Trophoblast cell (in vitro differentiated cells and primary cell): ENCODE results near the gene NUB1.

ENCODE experiments used
- DNase-seq, 2 donors: peaks; one replicate each; pipeline ENCODE4 v3.0.0-alpha.2; 2016
- H2AFZ ChIP-seq: 2 replicates; pipeline ENCODE4 v1.6.1; 2013; ENCODE audit warnings: low read length, moderate library complexity, mild to moderate bottlenecking; ENCODE audit not compliant: insufficient read depth, poor library complexity
- H2AK5ac ChIP-seq: 2 replicates; pipeline ENCODE4 v1.6.1; 2013; ENCODE audit warnings: mild to moderate bottlenecking, low read length
- H2BK120ac ChIP-seq: 2 replicates; pipeline ENCODE4 v1.6.1; 2013; ENCODE audit warnings: low read length, mild to moderate bottlenecking, moderate library complexity; ENCODE audit not compliant: insufficient read depth, poor library complexity
- H2BK12ac ChIP-seq: 2 replicates; pipeline ENCODE4 v1.6.1; 2013; ENCODE audit warnings: mild to moderate bottlenecking, low read length, moderate library complexity
- H2BK5ac ChIP-seq: 2 replicates; pipeline ENCODE4 v1.6.1; 2013; ENCODE audit warnings: low read length, low read depth, moderate library complexity, mild to moderate bottlenecking; ENCODE audit not compliant: poor library complexity
- H3K14ac ChIP-seq: 2 replicates; pipeline ENCODE4 v1.6.1; 2013; ENCODE audit warnings: mild to moderate bottlenecking, low read length
- H3K18ac ChIP-seq: 2 replicates; pipeline ENCODE4 v1.6.1; 2013; ENCODE audit warnings: mild to moderate bottlenecking, low read length
- H3K23ac ChIP-seq: 2 replicates; pipeline ENCODE4 v1.6.1; 2013; ENCODE audit warnings: low read length
- H3K27ac ChIP-seq: 2 replicates; pipeline ENCODE4 v1.5.1; 2013; ENCODE audit warnings: low read depth, mild to moderate bottlenecking, inconsistent platforms, low read length, moderate library complexity
- H3K27me3 ChIP-seq: 2 replicates; pipeline ENCODE4 v1.6.1; 2013; ENCODE audit warnings: inconsistent platforms, mild to moderate bottlenecking, low read length, moderate library complexity; ENCODE audit not compliant: insufficient read depth
- H3K36me3 ChIP-seq, 2 experiments: 1 replicate in 1 of 2; 2 replicates in 1 of 2; pipeline ENCODE4 v1.6.1; 2013; ENCODE audit warnings: low read length in 2 of 2, mild to moderate bottlenecking in 2 of 2, moderate library complexity in 1 of 2; ENCODE audit not compliant: insufficient read depth in 2 of 2, control insufficient read depth in 1 of 2
- H3K4ac ChIP-seq: 2 replicates; pipeline ENCODE4 v1.6.1; 2013; ENCODE audit warnings: low read depth, mild to moderate bottlenecking, low read length, moderate library complexity
- H3K4me1 ChIP-seq, 2 experiments: 1 replicate in 1 of 2; 2 replicates in 1 of 2; pipeline ENCODE4 v1.6.1; 2013; ENCODE audit warnings: low read length in 2 of 2, mild to moderate bottlenecking in 2 of 2, moderate library complexity in 1 of 2; ENCODE audit not compliant: insufficient read depth in 2 of 2, control insufficient read depth in 1 of 2
- H3K4me2 ChIP-seq: 2 replicates; pipeline ENCODE4 v1.6.1; 2013; ENCODE audit warnings: inconsistent platforms, mild to moderate bottlenecking, low read length, moderate library complexity
- H3K4me3 ChIP-seq: 2 replicates; pipeline ENCODE4 v1.5.1; 2013; ENCODE audit warnings: mild to moderate bottlenecking, low read depth, low read length, inconsistent platforms
- H3K79me1 ChIP-seq: one replicate; pipeline ENCODE4 v1.6.1; 2013; ENCODE audit warnings: low read length
- H3K79me2 ChIP-seq: 2 replicates; pipeline ENCODE4 v1.6.1; 2013; ENCODE audit warnings: low read length, mild to moderate bottlenecking; ENCODE audit not compliant: control insufficient read depth, insufficient read depth, poor library complexity
- H3K9ac ChIP-seq: 2 replicates; pipeline ENCODE4 v1.6.1; 2013; ENCODE audit warnings: mild to moderate bottlenecking, low read length
- H3K9me3 ChIP-seq: 2 replicates; pipeline ENCODE4 v1.6.1; 2013; ENCODE audit warnings: low read depth, mild to moderate bottlenecking, control low read depth, inconsistent platforms, low read length; ENCODE audit not compliant: insufficient read depth
- H4K12ac ChIP-seq: 2 replicates; pipeline ENCODE4 v1.6.1; 2013; ENCODE audit warnings: low read depth, mild to moderate bottlenecking, low read length, moderate library complexity
- H4K8ac ChIP-seq: 2 replicates; pipeline ENCODE4 v1.6.1; 2013; ENCODE audit warnings: low read depth, mild to moderate bottlenecking, low read length, moderate library complexity
- H4K91ac ChIP-seq: one replicate; pipeline ENCODE4 v1.6.1; 2013; ENCODE audit warnings: low read depth, mild to moderate bottlenecking, low read length, moderate library complexity
- WGBS: extraction: QIAGEN DNeasy Blood & Tissue Kit; methylation state at CpG from one replicate; pipeline ENCODE4 v1.1.7; 2013; ENCODE audit warnings: missing lambda C conversion rate; ENCODE audit not compliant: insufficient read length, insufficient coverage; ENCODE audit errors: extremely low coverage; 5-methylcytosine and 5-hydroxymethylcytosine counted together

Gene NUB1

GRCh38 chr7:151399906-151400305, 58.3 kb downstream of the NUB1 start:
- H3K18ac ChIP-seq: no peak overlapping the region
- H2AK5ac ChIP-seq: no peak overlapping the region
- DNase-seq: no peak
- H4K8ac ChIP-seq: no peak overlapping the region
- no peaks in the 10 kb centered on the region for H3K79me2 ChIP-seq
- H3K9ac ChIP-seq: no peak overlapping the region
- H3K23ac ChIP-seq: no peak overlapping the region
- no peak overlapping the region for H4K12ac ChIP-seq
- H3K9me3 ChIP-seq: no peaks in the 10 kb centered on the region
- H3K14ac ChIP-seq: no peak overlapping the region
- H3K79me1 ChIP-seq: no peaks in the 10 kb centered on the region
- H3K4me3 ChIP-seq: no peak overlapping the region
- no peak overlapping the region for H2BK5ac ChIP-seq
- peaks cover 1 to 4% of the 10 kb centered on the region in 2 experiments for H3K36me3 ChIP-seq
- H3K27ac ChIP-seq: no peak overlapping the region
- H4K91ac ChIP-seq: no peak overlapping the region
- H2AFZ ChIP-seq: no peak overlapping the region
- no CpG with 5 or more reads among the region's 14 CpGs for WGBS
- no peak overlapping the region for H2BK120ac ChIP-seq
- no peak overlapping the region for H3K4ac ChIP-seq
- no peak overlapping the region for H2BK12ac ChIP-seq
- no peak overlapping the region for H3K4me2 ChIP-seq
- no peaks in the 10 kb centered on the region for H3K27me3 ChIP-seq
- H3K4me1 ChIP-seq: peaks cover 7 to 9% of the 10 kb centered on the region in 2 experiments

- H4K91ac ChIP-seq: no peak overlapping the region
- H3K14ac ChIP-seq: no peak overlapping the region
- no peak overlapping the region for H2AK5ac ChIP-seq
- H3K27me3 ChIP-seq: no peaks in the 10 kb centered on the region
- WGBS: no CpG with 5 or more reads among the region's 14 CpGs
- H3K9ac ChIP-seq: no peak overlapping the region
- H3K27ac ChIP-seq: no peak overlapping the region
- no peak overlapping the region for H2BK5ac ChIP-seq
- H3K36me3 ChIP-seq: peaks cover 0 to 4% of the 10 kb centered on the region in 2 experiments
- no peak overlapping the region for H2BK120ac ChIP-seq
- H2BK12ac ChIP-seq: no peak overlapping the region
- no peak overlapping the region for H4K8ac ChIP-seq
- no peak overlapping the region for H2AFZ ChIP-seq
- DNase-seq: peak in 1 of 2 donors; percentile 9
- H3K23ac ChIP-seq: no peak overlapping the region
- H3K18ac ChIP-seq: no peak overlapping the region
- H3K4me2 ChIP-seq: no peak overlapping the region
- H3K79me2 ChIP-seq: no peaks in the 10 kb centered on the region
- no peak overlapping the region for H3K4me3 ChIP-seq
- H3K79me1 ChIP-seq: no peaks in the 10 kb centered on the region
- no peaks in the 10 kb centered on the region for H3K9me3 ChIP-seq
- no peak overlapping the region for H3K4ac ChIP-seq
- H3K4me1 ChIP-seq: peaks cover 7 to 11% of the 10 kb centered on the region in 2 experiments
- no peak overlapping the region for H4K12ac ChIP-seq
Measured at GRCh38 chr7:151400626-151401315, 59.2 kb downstream of the NUB1 start.

GRCh38 chr7:151402029-151402835, 60.6 kb downstream of the NUB1 start:
- H3K79me2 ChIP-seq: no peaks in the 10 kb centered on the region
- no peak overlapping the region for H2AFZ ChIP-seq
- no peak overlapping the region for H2AK5ac ChIP-seq
- H3K4ac ChIP-seq: no peak overlapping the region
- no peak overlapping the region for H2BK5ac ChIP-seq
- H4K91ac ChIP-seq: no peak overlapping the region
- no peaks in the 10 kb centered on the region for H3K79me1 ChIP-seq
- H3K4me2 ChIP-seq: no peak overlapping the region
- H3K14ac ChIP-seq: no peak overlapping the region
- peaks cover 0 to 8% of the 10 kb centered on the region in 2 experiments for H3K36me3 ChIP-seq
- no peak overlapping the region for H3K23ac ChIP-seq
- no peak overlapping the region for H3K18ac ChIP-seq
- no peak overlapping the region for H4K12ac ChIP-seq
- H3K4me1 ChIP-seq: peaks cover 7 to 12% of the 10 kb centered on the region in 2 experiments
- DNase-seq: no peak
- H3K27ac ChIP-seq: no peak overlapping the region
- H3K4me3 ChIP-seq: no peak overlapping the region
- H2BK12ac ChIP-seq: no peak overlapping the region
- no peak overlapping the region for H3K9ac ChIP-seq
- H2BK120ac ChIP-seq: no peak overlapping the region
- H3K27me3 ChIP-seq: no peaks in the 10 kb centered on the region
- no peak overlapping the region for H4K8ac ChIP-seq
- WGBS: no CpG with 5 or more reads among the region's 16 CpGs
- no peaks in the 10 kb centered on the region for H3K9me3 ChIP-seq

- Histone ChIP-seq H4K8ac (no peak overlapping the region), H3K4ac (no peak overlapping the region)
- no CpG with 5 or more reads among the region's 9 CpGs for WGBS
Measured at GRCh38 chr7:151403764-151404163, 62.2 kb downstream of the NUB1 start.

More at GRCh38 chr7:151403764-151404163, 62.2 kb downstream of the NUB1 start:
- Histone ChIP-seq H3K79me2 (no peaks in the 10 kb centered on the region), H3K4me1 (peaks cover 11 to 16% of the 10 kb centered on the region in 2 experiments), H3K23ac (no peak overlapping the region), H3K36me3 (peaks cover 0 to 4% of the 10 kb centered on the region in 2 experiments), H3K4me3 (no peak overlapping the region), H3K9me3 (no peaks in the 10 kb centered on the region), H3K14ac (no peak overlapping the region), H4K91ac (no peak overlapping the region), H4K12ac (no peak overlapping the region), H3K4me2 (no peak overlapping the region), H3K79me1 (no peaks in the 10 kb centered on the region), H2BK5ac (no peak overlapping the region), H2BK12ac (no peak overlapping the region), H2BK120ac (no peak overlapping the region), H2AFZ (no peak overlapping the region), H3K9ac (no peak overlapping the region), H3K27ac (no peak overlapping the region), H3K18ac (no peak overlapping the region), H2AK5ac (no peak overlapping the region), H3K27me3 (no peaks in the 10 kb centered on the region)
- peak in 1 of 2 donors; percentile 50 for DNase-seq
